Stimulated activated CD4-positive, alpha-beta T cell treated with anti-CD3 and anti-CD28 coated beads, Interleukin-4, amount 100 ng/mL, for 4 hours (primary cell): ENCODE measurements around the gene RFNG.

Source experiments
- DNase-seq, 2 experiments: peaks; one replicate each; pipeline ENCODE4 v3.0.0-alpha.2; 2020

Gene RFNG

GRCh38 chr17:81998691-81999438 is 52.7 kb downstream of the RFNG start:
- no peak for DNase-seq

- no peak for DNase-seq
Observed at GRCh38 chr17:81998212-81998611, 53.4 kb downstream of the RFNG start.
